ENCODE measurements around the gene CTNNA3.

- TF ChIP-seq CTCF (IDR thresholded peaks at IDR 0.05) (no peak), POLR2A (IDR thresholded peaks at IDR 0.05) (no peak)
Measured at GRCh38 chr10:67541411-67541810, 154.6 kb downstream of the CTNNA3 start.

All from right lobe of liver (tissue), 4 donors.